Mesenchymal stem cell (in vitro differentiated cells and primary cell): ENCODE data around the gene PSTK.

Experiments
- DNase-seq: peaks from one replicate; pipeline ENCODE4 v3.0.0-alpha.2; 2013
- H2AFZ ChIP-seq: one replicate; pipeline ENCODE4 v1.6.1; 2013; ENCODE audit warnings: low read depth, mild to moderate bottlenecking, control low read depth, inconsistent platforms, low read length, moderate library complexity
- H2AK5ac ChIP-seq: 2 replicates; pipeline ENCODE4 v1.6.1; 2013; ENCODE audit warnings: low read length, moderate library complexity, mild to moderate bottlenecking, inconsistent platforms; ENCODE audit not compliant: severe bottlenecking
- H2BK120ac ChIP-seq: one replicate; pipeline ENCODE4 v1.6.1; 2013; ENCODE audit warnings: low read depth, mild to moderate bottlenecking, inconsistent platforms, low read length, moderate library complexity
- H2BK12ac ChIP-seq, 2 experiments: one replicate each; pipeline ENCODE4 v1.6.1; 2013; ENCODE audit warnings: inconsistent platforms in 2 of 2, low read length in 2 of 2, mild to moderate bottlenecking in 2 of 2, moderate library complexity in 2 of 2, control low read depth in 1 of 2
- H2BK15ac ChIP-seq: one replicate; pipeline ENCODE4 v1.6.1; 2013; ENCODE audit warnings: mild to moderate bottlenecking, low read depth, inconsistent platforms; ENCODE audit not compliant: poor library complexity, severe bottlenecking
- H2BK5ac ChIP-seq: 2 replicates; pipeline ENCODE4 v1.6.1; 2013; ENCODE audit warnings: low read depth, mild to moderate bottlenecking, low read length, control low read depth, inconsistent platforms; ENCODE audit not compliant: poor library complexity, severe bottlenecking
- H3K14ac ChIP-seq, 2 experiments: one replicate each; pipeline ENCODE4 v1.6.1; 2013; ENCODE audit warnings: inconsistent platforms in 2 of 2, low read length in 2 of 2, control low read depth in 1 of 2, mild to moderate bottlenecking in 1 of 2, moderate library complexity in 1 of 2
- H3K18ac ChIP-seq, 2 experiments: one replicate each; pipeline ENCODE4 v1.6.1; 2013; ENCODE audit warnings: inconsistent platforms in 2 of 2, low read length in 2 of 2, control low read depth in 1 of 2, low read depth in 1 of 2, mild to moderate bottlenecking in 1 of 2
- H3K23ac ChIP-seq, 2 experiments: one replicate each; pipeline ENCODE4 v1.6.1; 2013; ENCODE audit warnings: inconsistent platforms in 2 of 2, low read length in 2 of 2, mild to moderate bottlenecking in 2 of 2, moderate library complexity in 2 of 2, control low read depth in 1 of 2
- H3K27ac ChIP-seq: 2 replicates; pipeline ENCODE4 v1.5.1; 2013; ENCODE audit warnings: mild to moderate bottlenecking, moderate library complexity, low read length, control low read depth, inconsistent platforms; ENCODE audit not compliant: poor library complexity, severe bottlenecking
- H3K27me3 ChIP-seq, 2 experiments: 2 replicates each; pipeline versions ENCODE4 v1.6.1 to v1.7.0; 2013; ENCODE audit warnings: low read length in 2 of 2, mild to moderate bottlenecking in 2 of 2, moderate library complexity in 2 of 2, control low read depth in 1 of 2, inconsistent platforms in 1 of 2; ENCODE audit not compliant: control insufficient read depth in 1 of 2, insufficient read depth in 1 of 2
- H3K36me3 ChIP-seq, 2 experiments: 2 replicates each; pipeline versions ENCODE4 v1.6.1 to v1.7.0; 2013; ENCODE audit warnings: low read length in 2 of 2, control low read depth in 1 of 2, inconsistent platforms in 1 of 2, low read depth in 1 of 2, mild to moderate bottlenecking in 1 of 2; ENCODE audit not compliant: insufficient read depth in 2 of 2, control insufficient read depth in 1 of 2
- H3K4ac ChIP-seq, 2 experiments: one replicate each; pipeline ENCODE4 v1.6.1; 2013; ENCODE audit warnings: inconsistent platforms in 2 of 2, low read length in 2 of 2, mild to moderate bottlenecking in 2 of 2, moderate library complexity in 2 of 2, control low read depth in 1 of 2, low read depth in 1 of 2
- H3K4me1 ChIP-seq: 2 replicates; pipeline ENCODE4 v1.6.1; 2013; ENCODE audit warnings: low read depth, low read length, control low read depth; ENCODE audit not compliant: control insufficient read depth, insufficient read depth
- H3K4me2 ChIP-seq: 2 replicates; pipeline ENCODE4 v1.6.1; 2013; ENCODE audit warnings: low read length, mild to moderate bottlenecking, inconsistent platforms; ENCODE audit not compliant: poor library complexity, severe bottlenecking
- H3K4me3 ChIP-seq, 2 experiments: 2 replicates each; pipeline versions ENCODE4 v1.5.1 to v1.7.0; 2013; ENCODE audit warnings: low read length in 2 of 2, mild to moderate bottlenecking in 2 of 2, control low read depth in 1 of 2, low read depth in 1 of 2; ENCODE audit not compliant: insufficient read depth in 1 of 2
- H3K79me1 ChIP-seq: replicated peaks from 2 replicates; pipeline ENCODE4 v1.6.1; 2013; ENCODE audit warnings: mild to moderate bottlenecking, control low read depth, low read length, inconsistent platforms; ENCODE audit not compliant: poor library complexity, severe bottlenecking
- H3K9ac ChIP-seq: 2 replicates; pipeline ENCODE4 v1.7.0; 2013; ENCODE audit warnings: mild to moderate bottlenecking, low read length, moderate library complexity
- H3K9me3 ChIP-seq: 2 replicates; pipeline ENCODE4 v1.7.0; 2013; ENCODE audit warnings: mild to moderate bottlenecking, low read length; ENCODE audit not compliant: control insufficient read depth
- H4K8ac ChIP-seq: one replicate; pipeline ENCODE4 v1.6.1; 2013; ENCODE audit warnings: inconsistent platforms, mild to moderate bottlenecking, low read length, moderate library complexity
- H4K91ac ChIP-seq: one replicate; pipeline ENCODE4 v1.6.1; 2013; ENCODE audit warnings: mild to moderate bottlenecking, low read length, inconsistent platforms
- WGBS: methylation state at CpG from one replicate; pipeline ENCODE4 v1.1.7; 2013; ENCODE audit warnings: mixed read lengths; 5-methylcytosine and 5-hydroxymethylcytosine counted together

Gene PSTK

GRCh38 chr10:123000155-123000554 is 20.0 kb downstream of the PSTK start:
- Histone ChIP-seq H3K14ac (no peak overlapping the region), H3K9me3 (no peaks in the 10 kb centered on the region), H3K27ac (no peak overlapping the region), H3K4me2 (no peak overlapping the region), H2AK5ac (no peak overlapping the region), H3K18ac (no peak overlapping the region), H4K91ac (no peak overlapping the region), H3K4me3 (no peak overlapping the region), H3K9ac (no peak overlapping the region), H3K36me3 (peaks cover 6 to 34% of the 10 kb centered on the region in 2 experiments), H3K27me3 (no peaks in the 10 kb centered on the region), H3K23ac (no peak overlapping the region), H2BK12ac (no peak overlapping the region), H2BK5ac (no peak overlapping the region), H4K8ac (no peak overlapping the region), H2BK120ac (no peak overlapping the region), H3K4ac (no peak overlapping the region), H3K4me1 (peaks cover 1% of the 10 kb centered on the region), H2AFZ (no peak overlapping the region), H3K79me1 (peaks cover 17% of the 10 kb centered on the region), H2BK15ac (no peak overlapping the region)
- 100% methylated on average over 3 of the region's 3 CpGs for WGBS
- DNase-seq = no peak

GRCh38 chr10:123001370-123001769 is 21.2 kb downstream of the PSTK start:
- Histone ChIP-seq H2BK5ac (no peak overlapping the region), H2BK15ac (no peak overlapping the region), H3K4me1 (peaks cover 1% of the 10 kb centered on the region), H4K8ac (no peak overlapping the region), H3K27ac (no peak overlapping the region), H3K23ac (no peak overlapping the region), H3K18ac (no peak overlapping the region), H3K4me2 (no peak overlapping the region), H4K91ac (no peak overlapping the region), H2BK120ac (no peak overlapping the region), H3K9ac (no peak overlapping the region), H3K36me3 (peaks cover 3 to 31% of the 10 kb centered on the region in 2 experiments), H3K4me3 (no peak overlapping the region), H3K9me3 (no peaks in the 10 kb centered on the region), H2AFZ (no peak overlapping the region), H3K4ac (no peak overlapping the region), H3K79me1 (peaks cover 15% of the 10 kb centered on the region), H2BK12ac (no peak overlapping the region), H3K14ac (no peak overlapping the region), H2AK5ac (no peak overlapping the region), H3K27me3 (no peaks in the 10 kb centered on the region)
- no peak for DNase-seq
- 98% methylated on average over 2 of the region's 2 CpGs for WGBS

- H3K9ac ChIP-seq = no peak overlapping the region
- H2BK5ac ChIP-seq = no peak overlapping the region
- DNase-seq = no peak
- H3K9me3 ChIP-seq = no peaks in the 10 kb centered on the region
- no peak overlapping the region for H2BK12ac ChIP-seq
- H3K4ac ChIP-seq = no peak overlapping the region
- 95% methylated on average over 2 of the region's 2 CpGs for WGBS
- no peak overlapping the region for H3K4me2 ChIP-seq
- no peaks in the 10 kb centered on the region for H3K27me3 ChIP-seq
- no peak overlapping the region for H4K8ac ChIP-seq
- H3K27ac ChIP-seq = no peak overlapping the region
- peaks cover 9% of the 10 kb centered on the region for H3K79me1 ChIP-seq
- no peak overlapping the region for H4K91ac ChIP-seq
- no peak overlapping the region for H3K18ac ChIP-seq
- H3K23ac ChIP-seq = no peak overlapping the region
- no peak overlapping the region for H2BK120ac ChIP-seq
- H3K36me3 ChIP-seq = peaks cover 0 to 10% of the 10 kb centered on the region in 2 experiments
- no peak overlapping the region for H2BK15ac ChIP-seq
- H2AFZ ChIP-seq = no peak overlapping the region
- no peak overlapping the region for H2AK5ac ChIP-seq
- no peak overlapping the region for H3K14ac ChIP-seq
- H3K4me3 ChIP-seq = no peak overlapping the region
- H3K4me1 ChIP-seq = no peaks in the 10 kb centered on the region
Observed at GRCh38 chr10:123004298-123004697, 24.1 kb downstream of the PSTK start.

GRCh38 chr10:123007558-123008354 is 27.6 kb downstream of the PSTK start:
- H3K79me1 ChIP-seq = peaks cover 19% of the 10 kb centered on the region
- no peak overlapping the region for H2BK15ac ChIP-seq
- no peak overlapping the region for H2AK5ac ChIP-seq
- peak overlapping the region in 1 of 2 experiments; percentile 80 for H3K23ac ChIP-seq
- peaks cover 4 to 7% of the 10 kb centered on the region in 2 experiments for H3K36me3 ChIP-seq
- no peak overlapping the region for H3K27ac ChIP-seq
- peak overlapping the region; percentile 96 for H3K9ac ChIP-seq
- H3K14ac ChIP-seq = no peak overlapping the region
- WGBS = 7% methylated on average over 28 of the region's 30 CpGs
- H4K91ac ChIP-seq = no peak overlapping the region
- H2BK12ac ChIP-seq = no peak overlapping the region
- peak; percentile 79 for DNase-seq
- H2BK120ac ChIP-seq = no peak overlapping the region
- no peak overlapping the region for H3K4ac ChIP-seq
- H3K4me1 ChIP-seq = no peaks in the 10 kb centered on the region
- no peak overlapping the region for H3K18ac ChIP-seq
- H3K4me2 ChIP-seq = peak overlapping the region; percentile 72
- peak overlapping the region; percentile 98 for H4K8ac ChIP-seq
- no peak overlapping the region for H2BK5ac ChIP-seq
- no peaks in the 10 kb centered on the region for H3K9me3 ChIP-seq
- H3K27me3 ChIP-seq = no peaks in the 10 kb centered on the region
- peak overlapping the region; percentile 87 to 94 for H3K4me3 ChIP-seq
- H2AFZ ChIP-seq = peak overlapping the region; percentile 48
